ENCODE data around the gene STAT1. TPM values are rescaled to one million over a fixed set of nuclear protein-coding genes. Genes with fewer than 3 reads are reported as not detected.

The STAT1 gene
- total RNA-seq, 2 donors from 2014 or later = 57.9 to 88.4 TPM

- DNase-seq (ENCODE audit: low spot score) = no peak
- intact Hi-C loops (cut with DNase I) = no loop called here
Measured at GRCh38 chr2:190990132-190990531, 23.8 kb downstream of the STAT1 start.

GRCh38 chr2:190988910-190989309 lies 25.1 kb downstream of the STAT1 start:
- no peak for DNase-seq (ENCODE audit: low spot score)
- intact Hi-C loops (cut with DNase I) = no loop called here

DNA sequence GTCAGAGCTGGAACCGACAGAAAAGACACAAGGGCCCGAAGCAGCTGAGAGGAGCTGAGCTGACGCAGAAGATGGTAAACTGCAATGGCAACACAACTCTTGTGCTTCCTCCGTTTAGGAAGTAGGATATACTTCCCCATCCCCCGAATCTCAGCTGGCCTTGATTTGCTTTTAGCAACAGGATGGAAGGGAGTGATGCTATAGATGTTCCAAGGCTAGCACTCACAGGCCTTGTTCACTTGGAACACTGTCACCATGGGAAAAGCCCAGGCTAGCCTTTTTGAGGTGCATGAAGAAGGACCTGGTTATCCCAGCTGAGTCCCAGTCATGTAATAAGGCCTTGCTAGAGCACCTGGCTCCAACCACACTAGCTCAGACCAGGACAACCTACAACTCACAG lies 26.0 kb downstream of the STAT1 start:
- intact Hi-C loops (cut with DNase I) = loop anchor here in 1 of 2 donors (1.0 kb wide), 1 partner anchor 23 kb away; no protein-coding TSS in a partner anchor
- DNase-seq (ENCODE audit: low spot score) = no peak

- no peak for DNase-seq (ENCODE audit: low spot score)
- intact Hi-C loops (cut with DNase I) = loop anchor here in 1 of 2 donors (1.0 kb wide), 1 partner anchor 22 kb away; no protein-coding TSS in a partner anchor
Measured at GRCh38 chr2:190987116-190987515, 26.9 kb downstream of the STAT1 start.

DNA sequence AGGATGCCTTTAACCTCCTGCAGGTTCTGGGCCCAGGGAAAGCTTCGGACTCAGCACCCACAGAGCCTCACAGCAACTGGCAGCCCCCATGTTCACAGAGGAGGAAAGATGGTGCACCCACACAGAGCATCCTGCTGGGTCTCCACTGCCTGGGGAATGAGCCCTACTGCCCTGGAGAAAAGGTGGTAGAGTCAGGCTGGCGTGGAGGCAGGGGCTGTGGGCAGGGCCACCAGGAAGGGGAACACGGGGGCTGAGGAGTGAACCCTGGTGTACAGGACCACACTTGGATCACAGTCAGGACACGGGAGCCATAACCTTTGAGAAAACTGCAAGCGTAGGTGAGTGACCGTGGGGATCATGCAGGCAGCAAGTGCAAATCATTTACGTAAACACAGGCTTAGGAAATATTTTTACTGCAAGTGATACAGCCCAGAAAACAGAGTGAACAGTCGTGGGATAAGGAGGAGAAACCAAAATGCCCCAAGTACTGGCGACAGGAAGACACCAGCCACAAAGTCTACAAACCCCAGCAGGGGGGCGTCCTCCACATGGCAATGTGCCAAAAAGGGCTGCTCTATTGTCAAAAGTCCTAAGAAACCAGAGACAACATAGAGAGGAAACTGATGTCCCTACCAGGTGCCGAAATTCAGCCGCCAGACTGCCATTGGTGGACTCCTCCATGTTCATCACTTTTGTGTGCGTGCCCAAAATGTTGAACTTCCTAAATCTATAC lies 27.6 kb downstream of the STAT1 start:
- intact Hi-C loops (cut with DNase I) = no loop called here

DNA sequence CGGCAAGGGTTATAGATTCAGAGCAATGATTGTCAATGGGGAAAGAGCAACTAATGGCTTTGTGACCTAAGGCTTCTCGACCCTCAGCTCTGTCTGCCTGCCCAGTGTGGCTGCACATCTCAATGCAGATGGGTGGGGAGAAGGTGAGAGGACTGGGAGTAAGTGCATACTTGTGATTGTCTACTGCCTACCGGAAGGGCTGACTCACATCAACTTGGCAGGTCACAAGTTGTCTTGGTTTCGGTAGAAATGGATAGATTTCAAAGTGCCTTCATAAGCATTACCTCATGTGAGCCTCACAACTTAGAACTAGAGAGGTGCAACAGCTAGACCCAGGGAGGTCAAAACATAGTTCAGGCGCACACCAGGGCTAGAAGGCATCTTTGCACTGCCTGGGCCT lies 29.4 kb downstream of the STAT1 start:
- no peak for DNase-seq (ENCODE audit: low spot score)
- intact Hi-C loops (cut with DNase I) = no loop called here

More for the DNA sequence above, 27.6 kb downstream of the STAT1 start:
- no peak for DNase-seq (ENCODE audit: low spot score)

DNA sequence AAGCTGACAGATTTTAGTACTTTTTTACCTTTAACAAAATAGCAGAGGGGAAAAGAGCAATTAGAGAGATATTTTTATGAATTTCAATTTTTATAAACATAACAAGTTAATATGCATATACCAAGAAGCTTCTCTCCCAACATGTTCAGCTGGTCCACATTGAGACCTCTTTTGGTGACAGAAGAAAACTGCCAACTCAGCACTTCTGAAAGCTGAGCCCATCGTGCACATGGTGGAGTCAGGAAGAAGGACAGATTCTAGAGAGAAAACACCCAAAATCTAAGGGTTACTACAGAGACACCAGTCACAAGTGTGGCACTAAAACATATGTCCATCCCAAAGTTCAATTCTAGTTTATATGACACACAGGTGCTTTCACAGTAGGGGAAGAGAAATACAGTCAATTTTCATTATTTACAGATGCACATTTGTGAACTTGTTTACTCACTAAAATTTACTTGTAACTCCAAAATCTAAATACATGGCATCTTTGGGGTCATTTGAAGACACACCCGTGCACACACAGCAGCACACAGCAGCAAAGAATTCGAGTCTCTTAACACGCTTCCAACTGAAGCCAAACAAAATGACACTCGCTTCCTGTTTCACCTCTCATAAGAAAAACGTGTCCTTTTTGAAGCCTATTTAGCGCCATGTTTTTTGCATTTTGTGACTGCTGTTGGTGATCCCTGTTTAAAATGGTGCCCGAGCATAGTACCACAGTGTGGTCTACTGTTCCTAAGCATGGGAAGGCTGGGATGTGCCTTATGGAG lies 31.5 kb downstream of the STAT1 start:
- DNase-seq (ENCODE audit: low spot score) = no peak
- intact Hi-C loops (cut with DNase I) = no loop called here

GRCh38 chr2:190981733-190982132 lies 32.2 kb downstream of the STAT1 start:
- intact Hi-C loops (cut with DNase I) = no loop called here
- DNase-seq (ENCODE audit: low spot score) = no peak

DNA sequence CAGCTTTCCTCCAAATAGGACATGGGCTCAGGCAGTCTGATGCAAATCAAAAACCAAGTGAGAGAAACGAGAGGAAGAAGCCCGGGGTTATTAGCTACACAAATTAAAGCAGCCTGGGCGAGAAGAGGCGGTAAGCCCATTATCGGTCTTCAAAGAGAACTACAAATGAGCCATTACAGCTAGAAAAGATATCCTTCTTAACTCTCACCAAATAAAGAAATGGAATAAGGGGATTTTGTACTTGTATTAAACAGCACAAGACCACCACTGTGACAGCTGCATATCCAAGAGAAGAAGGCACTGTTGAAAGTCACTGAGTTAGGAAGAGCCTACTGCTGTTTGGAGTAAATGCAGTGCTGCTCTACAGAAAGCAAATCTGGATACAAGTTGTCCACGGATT lies 32.6 kb downstream of the STAT1 start:
- no peak for DNase-seq (ENCODE audit: low spot score)
- intact Hi-C loops (cut with DNase I) = no loop called here

DNA sequence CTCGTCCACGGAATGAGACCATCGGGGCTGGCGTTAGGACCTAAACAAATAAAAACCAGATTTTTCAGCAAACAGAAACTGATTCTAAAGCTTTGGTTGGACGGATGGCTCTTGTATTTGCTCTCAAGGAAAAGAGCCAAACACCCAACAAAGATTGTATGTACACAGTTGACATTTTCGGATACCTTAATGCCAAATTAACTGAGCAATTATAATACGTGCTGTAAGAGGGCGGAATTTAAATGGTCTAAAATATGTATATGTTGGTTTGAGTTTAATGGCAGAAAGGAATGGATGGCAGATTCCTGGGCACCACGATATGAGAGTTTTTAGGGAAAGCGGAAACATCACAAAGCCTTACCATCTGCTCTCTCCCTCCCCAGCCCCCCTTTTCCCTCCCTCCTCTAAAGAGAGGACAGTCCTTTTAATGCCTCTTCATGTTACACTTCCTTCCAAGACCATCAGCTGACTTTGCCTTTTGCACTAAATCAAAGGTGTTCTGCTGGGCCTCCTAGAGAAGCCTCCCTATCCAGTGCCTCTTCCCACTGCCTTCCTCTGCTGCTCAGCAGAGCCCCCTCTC lies 33.3 kb downstream of the STAT1 start:
- DNase-seq (ENCODE audit: low spot score) = no peak
- intact Hi-C loops (cut with DNase I) = no loop called here

- DNase-seq (ENCODE audit: low spot score) = no peak
- intact Hi-C loops (cut with DNase I) = no loop called here
Measured at GRCh38 chr2:190979906-190980629, 33.9 kb downstream of the STAT1 start.

GRCh38 chr2:190978389-190979053 lies 35.5 kb downstream of the STAT1 start:
- intact Hi-C loops (cut with DNase I) = no loop called here
- DNase-seq (ENCODE audit: low spot score) = no peak

- intact Hi-C loops (cut with DNase I) = no loop called here
- DNase-seq (ENCODE audit: low spot score) = no peak
Measured at GRCh38 chr2:190977505-190977904, 36.5 kb downstream of the STAT1 start.

- intact Hi-C loops (cut with DNase I) = no loop called here
- DNase-seq (ENCODE audit: low spot score) = no peak
Measured at GRCh38 chr2:190976521-190976920, 37.5 kb downstream of the STAT1 start.

DNA sequence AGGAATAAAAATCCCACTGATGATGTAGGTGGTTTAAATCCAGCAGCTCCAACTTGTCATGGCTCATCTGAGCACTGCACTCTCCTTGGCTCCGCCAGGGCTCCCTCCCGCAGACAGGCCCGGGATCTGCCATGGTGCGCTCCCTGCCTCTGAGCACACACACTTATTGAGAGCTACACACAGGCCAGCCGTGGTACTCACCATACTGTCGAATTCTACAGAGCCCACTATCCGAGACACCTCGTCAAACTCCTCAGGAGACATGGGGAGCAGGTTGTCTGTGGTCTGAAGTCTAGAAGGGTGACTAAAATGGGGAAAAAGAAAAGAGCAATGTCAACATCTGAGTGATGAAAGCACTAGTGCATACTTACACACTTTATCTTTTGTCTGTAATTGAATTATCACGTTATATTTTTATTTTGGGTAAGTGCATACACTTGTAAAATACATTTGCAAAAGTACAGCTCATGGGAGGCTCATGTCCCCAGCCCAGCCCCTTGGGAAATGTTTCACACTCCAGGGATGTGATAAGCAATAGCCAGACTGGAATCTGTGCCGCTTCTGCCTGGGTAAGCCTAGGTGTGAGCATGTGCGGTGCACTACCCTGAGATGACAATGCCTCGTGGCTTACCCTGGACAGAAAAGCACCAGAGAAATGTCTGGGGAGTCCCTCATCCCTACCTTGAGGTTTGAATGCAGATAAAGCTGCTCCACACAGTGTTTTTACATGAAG lies 39.2 kb downstream of the STAT1 start:
- DNase-seq (ENCODE audit: low spot score) = no peak
- intact Hi-C loops (cut with DNase I) = no loop called here

DNA sequence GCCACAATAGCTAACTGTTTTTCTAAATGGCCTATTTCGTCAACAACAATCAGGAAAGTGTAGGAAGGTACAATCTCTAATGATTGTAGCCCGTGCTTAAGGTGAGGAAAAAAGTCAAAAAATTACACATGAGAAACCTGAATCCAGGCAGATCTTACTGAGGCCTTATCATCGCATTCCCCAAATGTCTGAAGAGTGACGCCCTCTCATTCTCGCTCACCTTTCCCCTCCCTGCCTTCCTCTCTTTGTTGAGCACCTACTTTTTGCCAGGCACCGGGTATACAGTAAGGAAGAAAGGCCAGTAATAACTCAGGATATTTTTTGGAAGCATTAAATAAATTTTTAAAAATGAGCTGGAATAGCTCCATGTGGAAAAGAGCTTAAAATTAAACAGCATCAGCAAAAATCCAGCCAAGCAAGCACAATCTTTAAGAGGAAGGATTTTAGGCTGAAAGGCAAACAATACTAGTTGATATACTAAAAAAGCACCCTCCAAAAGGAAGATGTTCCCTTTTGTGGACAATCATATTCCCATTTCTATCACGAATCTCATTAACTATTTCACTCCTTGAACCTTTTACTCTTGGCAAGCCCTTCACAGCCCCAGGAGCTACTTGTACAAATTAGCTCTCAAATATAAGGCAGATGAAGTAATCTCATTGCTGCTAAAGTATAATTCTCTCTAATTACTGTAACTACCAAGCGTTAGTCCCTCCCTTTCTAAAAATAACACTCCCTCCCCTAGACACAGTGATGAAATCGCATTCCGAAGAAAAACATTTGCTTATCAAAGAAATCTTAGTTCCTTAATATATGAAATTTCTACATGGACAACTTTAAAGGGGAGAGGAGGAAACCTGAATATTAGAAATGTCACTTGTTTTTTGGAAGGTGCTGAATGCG lies 40.0 kb downstream of the STAT1 start:
- intact Hi-C loops (cut with DNase I) = no loop called here
- DNase-seq (ENCODE audit: low spot score) = no peak

GRCh38 chr2:190973262-190973661 lies 40.7 kb downstream of the STAT1 start:
- DNase-seq (ENCODE audit: low spot score) = no peak
- intact Hi-C loops (cut with DNase I) = no loop called here

DNA sequence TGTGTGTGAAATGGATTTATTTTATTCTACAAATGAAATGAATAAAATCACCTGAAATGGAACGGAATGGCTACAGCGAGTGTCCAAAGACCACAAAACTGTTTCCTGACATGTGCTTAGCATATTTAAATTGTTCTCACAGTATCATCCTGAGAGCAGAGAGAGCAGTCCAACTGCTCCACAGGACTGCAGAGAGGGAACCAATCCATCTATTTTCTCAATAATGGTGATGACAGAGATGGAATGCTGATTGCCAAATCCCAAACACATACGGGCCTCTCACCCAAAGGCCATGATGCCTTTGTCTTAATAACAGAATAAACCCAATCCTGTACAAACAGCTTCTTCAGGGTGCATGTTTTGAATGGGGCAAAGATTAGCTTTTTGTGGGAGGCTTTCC lies 41.1 kb downstream of the STAT1 start:
- intact Hi-C loops (cut with DNase I) = no loop called here

More for the DNA sequence above, 41.1 kb downstream of the STAT1 start:
- DNase-seq (ENCODE audit: low spot score) = no peak

Measured in posterior vena cava (tissue), 2 donors.